HG03025 (cell line): ENCODE measurements around the gene EGFL7.

Experiments
- ATAC-seq: cut with Tn5 transposase; IDR thresholded peaks from one replicate; pipeline ENCODE4 v1.9.1; 2021; ENCODE audit warnings: mild to moderate bottlenecking, moderate library complexity; ENCODE audit not compliant: unreplicated experiment, low FRiP score

The EGFL7 gene

DNA sequence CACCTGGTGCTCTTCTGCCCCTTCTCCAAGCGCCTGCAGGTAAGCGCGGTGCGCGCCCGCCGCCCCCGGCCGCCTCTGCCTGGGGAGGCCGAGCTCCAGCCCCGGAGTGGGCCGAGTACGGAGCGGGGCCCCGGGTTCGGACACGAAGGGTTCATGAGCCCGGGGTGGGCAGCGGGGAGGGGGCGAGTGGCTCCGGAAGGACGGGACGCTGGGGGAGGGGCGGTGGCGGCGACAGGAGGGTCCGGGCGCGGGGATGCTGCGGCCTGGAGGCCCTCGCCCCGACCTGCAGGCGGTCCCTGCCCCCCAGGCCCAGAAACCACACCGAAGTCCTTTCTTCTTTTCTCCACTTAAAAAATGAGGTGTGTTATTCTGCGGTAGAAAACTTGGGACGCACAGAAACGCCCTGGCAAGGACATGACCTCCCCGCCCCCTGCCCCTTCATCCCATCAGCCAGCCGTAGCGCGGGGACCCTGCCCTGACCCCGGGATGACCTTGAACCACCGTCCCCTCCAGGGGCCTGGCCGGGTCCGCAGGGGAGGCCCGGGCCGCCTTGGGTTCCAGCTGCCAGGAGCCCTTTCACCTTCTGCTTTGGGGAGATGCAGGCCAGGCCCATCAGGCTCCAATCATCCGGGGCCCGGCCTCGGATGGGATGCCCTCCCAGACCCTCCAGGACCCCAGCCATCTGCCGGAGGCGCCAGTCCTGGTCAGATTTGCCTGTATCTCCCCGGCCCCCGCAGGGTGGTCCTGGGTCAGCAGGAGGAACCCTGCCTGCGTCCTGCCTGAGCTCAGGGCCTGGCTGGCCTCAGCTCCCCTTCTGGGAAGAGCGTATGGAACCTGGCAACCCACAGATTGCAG lies 50.2 kb downstream of the EGFL7 start:
- ATAC-seq = no peak

DNA sequence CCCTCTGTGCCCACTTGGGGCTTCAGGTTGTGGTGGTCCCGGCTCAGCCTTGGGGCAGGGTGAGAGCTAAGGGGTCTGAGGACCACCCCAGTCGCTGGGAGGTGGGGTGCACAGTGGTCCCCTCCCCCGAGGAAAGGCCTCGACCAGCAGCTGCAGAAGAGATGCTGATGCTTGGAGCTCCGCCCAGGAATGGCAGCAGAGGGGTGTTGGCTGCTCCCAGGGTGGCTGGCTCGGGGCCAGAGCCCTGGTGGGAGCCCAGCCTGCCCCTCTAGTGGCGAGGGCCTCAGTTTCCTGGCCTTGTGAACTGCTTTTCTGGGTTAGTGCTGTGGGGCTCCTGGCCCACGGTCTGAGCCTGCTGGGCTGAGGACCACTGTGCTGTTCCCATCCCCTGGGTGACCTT lies 50.8 kb downstream of the EGFL7 start:
- ATAC-seq = no peak

DNA sequence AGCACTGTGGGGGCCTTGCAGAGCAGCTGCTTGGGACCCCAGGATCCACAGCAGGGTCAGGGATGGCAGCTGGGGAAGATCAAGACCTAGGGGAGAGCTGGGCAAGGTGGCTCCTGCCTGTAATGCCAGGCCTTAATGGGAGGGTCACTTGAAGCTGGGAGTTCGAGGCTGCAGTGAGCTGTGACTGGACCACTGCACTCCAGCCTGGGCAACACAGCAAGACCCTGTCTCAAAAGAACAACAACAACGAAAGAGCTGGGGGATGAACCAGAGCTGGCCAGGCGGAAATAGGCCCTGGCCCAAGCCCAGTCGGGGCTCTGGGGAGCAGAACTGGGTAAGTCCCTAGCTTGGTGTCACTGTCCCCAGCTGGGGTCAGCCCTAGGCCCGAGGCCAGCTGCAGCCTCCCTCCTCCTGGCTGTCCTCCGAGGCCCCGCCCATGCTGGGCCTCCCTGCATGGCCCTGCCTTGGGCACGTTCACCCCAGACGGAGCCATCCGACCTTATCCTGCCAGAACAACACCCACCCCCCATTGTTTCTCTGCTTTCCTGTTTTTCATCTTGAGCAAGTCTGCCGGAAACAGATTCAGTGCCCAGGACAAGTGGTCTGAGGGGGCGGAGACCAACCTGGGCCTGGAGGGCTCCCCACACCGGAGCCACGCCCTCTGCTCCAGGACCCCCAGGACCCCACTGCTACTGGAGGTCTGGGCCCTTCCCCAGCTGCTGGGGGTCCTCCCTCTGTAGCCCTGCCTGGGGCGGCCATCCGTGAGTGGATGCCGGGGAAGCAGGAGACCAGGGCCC lies 51.6 kb downstream of the EGFL7 start:
- no peak for ATAC-seq

DNA sequence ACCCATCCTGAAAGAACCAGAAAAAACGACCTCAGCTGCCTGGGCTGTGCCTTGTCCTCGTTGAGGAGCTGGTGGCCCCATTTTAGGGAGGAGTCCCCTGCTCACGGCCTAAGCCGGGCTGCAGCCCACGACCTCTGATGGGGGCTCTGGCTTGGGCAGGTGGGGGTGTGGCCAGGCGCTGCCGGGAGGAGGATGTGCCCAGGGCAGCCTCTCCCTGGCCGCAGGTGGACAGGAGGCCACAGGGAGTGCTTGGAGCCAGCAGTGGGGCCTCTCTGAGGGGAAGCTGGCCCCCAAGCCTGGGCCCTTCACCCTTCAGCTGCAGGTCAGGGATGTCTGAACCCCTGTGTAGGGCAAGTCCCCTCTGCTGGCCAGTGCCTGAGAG lies 52.2 kb downstream of the EGFL7 start:
- ATAC-seq = no peak

DNA sequence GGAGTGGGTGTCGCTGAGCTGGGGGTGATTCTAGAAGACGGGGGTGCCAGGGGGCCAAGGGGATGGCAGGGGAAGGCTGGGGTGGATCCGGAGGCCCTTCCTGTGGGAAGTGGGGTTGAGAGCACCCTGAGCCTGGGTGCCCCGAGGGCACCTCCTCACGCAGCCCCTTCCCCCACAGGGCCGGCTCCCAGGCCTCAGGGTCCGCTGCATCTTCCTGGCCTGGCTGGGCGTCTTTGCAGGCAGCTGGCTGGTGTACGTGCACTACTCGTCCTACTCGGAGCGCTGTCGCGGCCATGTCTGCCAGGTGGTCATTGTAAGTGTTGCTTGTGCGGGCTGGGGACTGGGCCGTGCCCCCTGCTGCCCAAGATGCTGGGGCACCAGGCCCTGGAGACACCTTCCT lies 54.7 kb downstream of the EGFL7 start:
- no peak for ATAC-seq

DNA sequence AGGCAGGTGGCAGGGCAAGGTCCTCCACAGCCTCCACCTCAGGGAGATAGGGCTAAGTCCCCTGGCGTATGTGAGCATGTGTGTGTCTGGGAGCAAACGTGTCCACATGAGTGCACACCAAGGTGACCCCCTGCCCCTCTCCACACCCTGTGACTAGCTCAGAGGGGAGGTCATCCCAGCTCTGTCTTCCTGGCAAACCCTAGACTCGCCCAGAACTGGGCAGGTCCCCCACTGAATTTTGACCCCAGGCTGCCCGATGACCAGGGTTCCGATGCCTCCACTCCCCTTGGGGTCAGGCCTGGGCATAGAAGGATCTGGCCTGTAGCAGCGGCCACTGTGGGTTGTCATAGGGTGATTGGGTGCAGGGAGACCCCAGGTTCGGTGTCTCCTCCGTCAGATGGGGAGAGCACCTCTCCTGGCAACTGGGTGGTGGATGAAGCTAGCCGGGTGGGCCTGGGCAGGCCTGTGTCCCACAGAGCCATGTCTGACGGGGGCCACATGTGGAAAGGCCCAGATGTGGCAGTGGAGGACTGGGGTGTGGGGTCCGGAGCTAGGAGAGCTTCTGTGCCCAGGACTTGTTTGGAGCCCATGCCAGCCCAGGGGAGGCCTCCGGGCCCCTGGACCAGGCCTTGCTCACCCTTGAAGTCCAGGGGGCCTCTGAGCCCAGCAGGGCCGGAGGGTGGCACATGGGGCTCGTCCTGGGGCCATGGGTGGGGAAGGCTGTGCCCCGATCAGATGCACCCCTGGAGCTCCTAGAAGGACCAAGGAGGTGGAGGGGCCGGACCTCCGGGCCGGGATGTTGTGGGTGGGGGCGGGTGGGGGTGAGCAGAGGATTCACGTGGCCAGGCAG lies 55.9 kb downstream of the EGFL7 start:
- no peak for ATAC-seq

DNA sequence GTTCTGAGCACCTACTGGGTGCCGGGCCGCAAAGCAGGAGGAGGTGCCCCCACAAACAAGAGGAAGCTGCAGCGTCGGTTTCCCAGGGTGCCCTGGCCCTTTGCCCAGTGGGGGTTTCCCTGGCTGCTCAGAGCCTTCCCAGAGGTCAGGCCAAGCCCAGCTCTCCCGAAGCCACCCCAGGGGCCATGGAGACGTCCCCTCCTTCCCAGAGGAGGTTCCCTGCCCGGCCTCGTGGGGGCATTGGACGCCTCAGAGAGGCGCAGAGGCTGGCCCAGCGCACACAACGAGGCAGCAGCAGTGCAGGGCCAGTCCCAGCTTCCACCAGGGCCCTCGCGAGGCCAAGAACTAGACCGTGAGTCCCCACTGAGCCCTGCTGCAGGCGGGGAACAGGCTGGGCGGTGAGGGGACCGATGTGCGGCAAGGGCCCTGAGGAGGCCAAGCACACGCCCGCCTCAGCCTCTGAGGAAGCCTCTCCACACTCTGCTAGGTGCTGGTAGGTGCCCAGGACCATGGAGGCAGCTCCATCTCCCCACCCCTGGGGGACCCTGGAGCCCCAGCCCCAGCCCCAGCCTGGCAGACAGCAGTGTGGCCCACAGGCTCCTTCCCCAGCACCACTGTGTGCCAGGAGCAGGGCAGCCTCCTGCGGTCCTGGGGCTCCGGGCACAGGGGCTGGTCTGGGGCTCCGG lies 56.6 kb downstream of the EGFL7 start:
- no peak for ATAC-seq

DNA sequence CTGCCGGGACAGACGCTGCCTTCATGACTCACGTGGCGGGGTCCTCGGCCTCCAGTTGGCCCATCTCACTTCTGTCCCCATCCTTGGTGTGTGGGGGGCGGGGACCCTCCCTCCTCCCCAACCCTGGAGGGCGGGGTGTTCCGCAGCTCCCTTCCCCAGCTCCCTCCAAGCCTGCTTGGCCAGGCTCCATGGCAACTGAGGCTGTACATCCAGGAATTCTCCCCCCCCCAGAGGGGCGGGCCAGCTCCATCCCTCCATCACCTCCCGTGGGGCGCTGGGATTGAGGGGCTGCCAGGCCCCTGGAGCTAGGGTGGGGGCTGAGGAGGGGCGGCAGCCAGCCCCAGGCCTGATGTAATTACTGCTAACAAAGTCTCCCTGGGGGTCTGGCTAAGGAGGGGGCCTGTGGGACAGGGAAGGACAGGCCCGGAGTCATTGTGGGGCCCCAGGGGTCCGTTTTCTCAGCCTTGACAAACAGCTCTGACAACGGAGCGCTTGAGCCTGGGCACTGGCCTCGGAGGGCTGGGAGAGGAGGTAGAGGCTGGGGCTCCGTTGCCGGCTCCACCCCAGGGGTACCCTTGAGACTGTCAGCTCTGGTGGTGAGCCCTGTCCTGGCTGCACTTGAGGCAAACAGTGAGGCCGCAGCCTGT lies 57.7 kb downstream of the EGFL7 start:
- ATAC-seq = no peak

DNA sequence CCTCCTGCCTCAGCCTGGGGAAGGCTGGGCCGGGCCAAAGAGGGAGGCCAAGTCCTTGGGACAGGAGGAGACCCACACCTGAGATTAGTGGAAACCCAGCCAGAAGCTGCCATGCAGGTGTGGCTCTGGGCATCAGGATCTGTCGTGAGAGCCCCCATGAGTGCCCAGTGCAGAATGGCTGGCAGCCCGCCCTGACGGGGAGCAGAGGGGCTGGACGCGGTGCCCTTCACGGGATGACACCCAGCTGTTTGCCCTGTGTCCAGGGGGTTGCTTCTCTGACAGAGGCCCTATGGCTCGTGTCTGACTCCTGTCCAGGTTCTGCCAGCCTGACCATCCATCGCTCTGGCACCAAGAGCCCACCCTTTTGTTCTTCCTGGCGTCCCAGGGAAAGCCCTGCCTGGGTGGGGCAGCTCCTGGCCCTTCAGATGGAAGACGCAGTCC lies 58.2 kb downstream of the EGFL7 start:
- no peak for ATAC-seq

DNA sequence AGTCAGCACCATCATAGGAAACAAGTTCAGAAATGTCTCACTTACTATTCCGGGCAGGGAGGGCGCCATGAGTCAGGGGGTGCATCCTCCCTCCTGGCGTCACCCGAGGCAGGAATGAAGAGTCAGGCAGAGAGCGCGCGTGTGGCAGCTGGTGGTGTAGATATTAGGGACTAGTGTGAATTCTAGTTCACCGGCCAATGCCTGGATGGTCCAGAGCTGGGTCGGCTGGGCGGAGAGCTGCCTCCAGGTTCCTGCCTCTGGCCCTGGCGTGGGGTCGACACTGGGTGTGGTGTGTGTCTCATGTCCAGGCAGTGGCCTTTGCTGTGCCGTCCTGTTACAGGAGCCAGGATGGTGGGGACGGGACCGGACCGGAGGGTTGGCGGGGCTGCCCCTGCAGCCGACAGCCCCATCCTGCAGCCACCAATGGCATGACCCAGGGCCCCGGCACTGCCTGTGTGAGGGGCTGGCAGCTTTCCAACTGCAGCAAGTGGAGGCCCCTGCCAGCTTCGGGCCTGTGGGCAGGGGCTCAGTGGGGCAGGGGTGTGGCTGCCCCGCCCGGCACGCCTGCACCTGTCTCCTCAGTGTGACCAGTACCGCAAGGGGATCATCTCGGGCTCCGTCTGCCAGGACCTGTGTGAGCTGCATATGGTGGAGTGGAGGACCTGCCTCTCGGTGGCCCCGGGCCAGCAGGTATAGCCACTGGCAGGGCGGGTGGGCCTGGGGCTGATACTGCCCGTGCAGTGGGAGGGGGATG lies 58.8 kb downstream of the EGFL7 start:
- ATAC-seq = no peak
